BE2C (cell line): ENCODE measurements around the gene RMRP.

Source experiments
- DNase-seq: peaks from one replicate; pipeline ENCODE4 v3.0.0-alpha.2; 2020
- H3K27me3 ChIP-seq: fragments of 250-450 bp; sonication (Bioruptor Pico); 2 replicates; pipeline ENCODE4 v1.5.1; 2020; ENCODE audit warnings: mild to moderate bottlenecking
- H3K36me3 ChIP-seq: fragments of 250-450 bp; sonication (Bioruptor Pico); 2 replicates; pipeline ENCODE4 v1.5.1; 2020; ENCODE audit warnings: mild to moderate bottlenecking
- H3K4me1 ChIP-seq: fragments of 250-450 bp; sonication (Bioruptor Pico); 2 replicates; pipeline ENCODE4 v1.5.1; 2020
- H3K4me3 ChIP-seq: 2 replicates; pipeline ENCODE4 v1.5.1; 2011; ENCODE audit warnings: low read depth, low read length
- H3K9me3 ChIP-seq: fragments of 250-450 bp; sonication (Bioruptor Pico); 2 replicates; pipeline ENCODE4 v1.5.1; 2020
- TF ChIP-seq, protein P1 (sequence below): IDR thresholded peaks from 2 replicates; pipeline ENCODE4 v1.5.1; 2012; ENCODE audit warnings: mild to moderate bottlenecking, low read depth, low read length

The RMRP gene

DNA sequence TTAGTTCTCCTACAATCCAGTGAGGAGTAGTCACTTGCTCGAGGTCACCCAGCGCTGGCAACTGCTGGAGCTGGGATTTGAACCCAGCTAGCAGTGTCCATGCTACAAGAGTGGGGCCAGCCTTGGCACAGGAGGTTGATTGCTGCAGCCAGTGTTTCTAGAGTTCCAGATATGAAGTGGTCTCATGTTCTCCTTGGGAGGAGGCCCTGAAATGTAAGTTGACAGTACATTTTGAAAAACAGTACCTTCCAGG, 1.1 kb upstream of the RMRP start:
- H3K36me3 ChIP-seq, result peaks cover 4% of the 10 kb centered on the region
- TF ChIP-seq, protein P1, sequence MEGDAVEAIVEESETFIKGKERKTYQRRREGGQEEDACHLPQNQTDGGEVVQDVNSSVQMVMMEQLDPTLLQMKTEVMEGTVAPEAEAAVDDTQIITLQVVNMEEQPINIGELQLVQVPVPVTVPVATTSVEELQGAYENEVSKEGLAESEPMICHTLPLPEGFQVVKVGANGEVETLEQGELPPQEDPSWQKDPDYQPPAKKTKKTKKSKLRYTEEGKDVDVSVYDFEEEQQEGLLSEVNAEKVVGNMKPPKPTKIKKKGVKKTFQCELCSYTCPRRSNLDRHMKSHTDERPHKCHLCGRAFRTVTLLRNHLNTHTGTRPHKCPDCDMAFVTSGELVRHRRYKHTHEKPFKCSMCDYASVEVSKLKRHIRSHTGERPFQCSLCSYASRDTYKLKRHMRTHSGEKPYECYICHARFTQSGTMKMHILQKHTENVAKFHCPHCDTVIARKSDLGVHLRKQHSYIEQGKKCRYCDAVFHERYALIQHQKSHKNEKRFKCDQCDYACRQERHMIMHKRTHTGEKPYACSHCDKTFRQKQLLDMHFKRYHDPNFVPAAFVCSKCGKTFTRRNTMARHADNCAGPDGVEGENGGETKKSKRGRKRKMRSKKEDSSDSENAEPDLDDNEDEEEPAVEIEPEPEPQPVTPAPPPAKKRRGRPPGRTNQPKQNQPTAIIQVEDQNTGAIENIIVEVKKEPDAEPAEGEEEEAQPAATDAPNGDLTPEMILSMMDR, result no peak
- H3K27me3 ChIP-seq, result no peaks in the 10 kb centered on the region
- 0 out of 2 replicates have a peak, but pooled peaks cover 3% of the 10 kb centered on the region for H3K4me1 ChIP-seq
- H3K4me3 ChIP-seq, result peak overlapping the region; percentile 72
- DNase-seq, result peak; percentile 33
- no peaks in the 10 kb centered on the region for H3K9me3 ChIP-seq

DNA sequence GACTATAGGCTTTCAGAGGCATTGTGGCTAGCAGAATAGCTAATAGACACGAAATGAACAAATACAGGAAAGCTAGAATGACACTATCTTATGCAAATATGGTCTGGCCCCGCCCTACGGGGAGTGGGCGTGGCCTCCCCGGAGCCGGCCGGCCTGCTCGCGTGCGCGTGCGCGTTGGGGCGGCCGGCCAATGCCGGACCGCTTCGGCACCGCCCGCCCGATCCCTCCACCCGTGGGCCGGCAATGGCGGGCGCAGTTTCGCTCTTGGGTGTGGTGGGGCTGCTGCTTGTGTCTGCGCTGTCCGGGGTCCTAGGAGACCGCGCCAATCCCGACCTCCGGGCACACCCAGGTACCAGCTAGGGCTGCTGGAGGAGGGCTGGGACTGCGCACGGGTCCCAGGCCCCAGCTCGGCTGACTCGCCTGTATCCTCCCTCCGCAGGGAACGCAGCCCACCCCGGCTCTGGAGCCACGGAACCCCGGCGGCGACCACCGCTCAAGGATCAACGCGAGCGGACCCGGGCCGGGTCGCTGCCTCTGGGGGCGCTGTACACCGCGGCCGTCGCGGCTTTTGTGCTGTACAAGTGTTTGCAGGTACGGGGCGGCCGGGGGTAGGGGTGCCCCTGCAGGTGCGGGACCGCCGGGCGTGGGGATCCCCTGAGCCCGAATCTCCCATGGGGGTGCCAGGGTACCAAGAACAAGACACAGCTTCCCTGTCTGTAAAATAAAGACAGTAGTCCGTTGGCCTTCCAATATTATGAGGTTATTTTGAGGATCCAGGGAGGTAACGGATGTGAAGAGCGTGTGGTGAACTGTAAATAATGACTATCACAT, 533 bp upstream of the RMRP start, which contains the start of gene CCDC107:
Gene CCDC107, plus strand, starts transcription at position 156 of the 831 bp plus-strand sequence. Its CDS starts 88 bp downstream, at position 244.
- peak; percentile 92 for DNase-seq
- Histone ChIP-seq H3K4me1 (0 out of 2 replicates have a peak, but pooled peaks cover 3% of the 10 kb centered on the region), H3K4me3 (peak within 1 kb of the TSS; percentile 72), H3K36me3 (peaks cover 4% of the 10 kb centered on the region), H3K27me3 (no peaks in the 10 kb centered on the region), H3K9me3 (no peaks in the 10 kb centered on the region)
- TF ChIP-seq, protein P1, result peak; percentile 49

GRCh38 chr9:35656831-35657545, 831 bp downstream of the RMRP start:
- no peaks in the 10 kb centered on the region for H3K27me3 ChIP-seq
- H3K4me3 ChIP-seq, result peak overlapping the region; percentile 72
- H3K9me3 ChIP-seq, result no peaks in the 10 kb centered on the region
- TF ChIP-seq, protein P1, result no peak
- no peak for DNase-seq
- 0 out of 2 replicates have a peak, but pooled peaks cover 3% of the 10 kb centered on the region for H3K4me1 ChIP-seq
- H3K36me3 ChIP-seq, result peaks cover 4% of the 10 kb centered on the region

- H3K27me3 ChIP-seq, result no peaks in the 10 kb centered on the region
- H3K4me3 ChIP-seq, result no peak overlapping the region
- DNase-seq, result no peak
- peaks cover 4% of the 10 kb centered on the region for H3K36me3 ChIP-seq
- TF ChIP-seq, protein P1, result no peak
- H3K9me3 ChIP-seq, result no peaks in the 10 kb centered on the region
- 0 out of 2 replicates have a peak, but pooled peaks cover 3% of the 10 kb centered on the region for H3K4me1 ChIP-seq
Measured at GRCh38 chr9:35656348-35656747, 1.5 kb downstream of the RMRP start.

DNA sequence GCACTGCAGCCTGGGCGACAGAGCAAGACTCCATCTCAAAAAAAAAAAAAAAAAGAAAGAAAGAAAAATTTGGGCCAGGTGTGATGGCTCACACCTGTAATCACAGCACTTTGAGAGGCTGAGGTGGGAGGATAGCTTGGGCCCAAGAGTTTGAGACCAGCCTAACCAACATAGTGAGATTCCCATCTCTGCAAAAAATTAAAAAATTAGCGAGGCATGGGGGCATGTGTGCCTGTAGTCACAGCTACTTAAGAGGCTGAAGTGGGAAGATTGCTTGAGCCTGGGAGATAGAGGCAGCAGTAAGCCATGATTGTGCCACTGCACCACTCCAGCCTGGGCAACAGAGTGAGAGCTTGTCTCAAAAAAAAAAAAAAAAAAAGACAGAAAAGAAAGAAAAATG, 4.2 kb downstream of the RMRP start:
- Histone ChIP-seq H3K27me3 (no peaks in the 10 kb centered on the region), H3K36me3 (no peaks in the 10 kb centered on the region), H3K9me3 (no peaks in the 10 kb centered on the region), H3K4me1 (no peaks in the 10 kb centered on the region), H3K4me3 (no peak overlapping the region)
- no peak for DNase-seq
- TF ChIP-seq, protein P1, result no peak

GRCh38 chr9:35652829-35653209, 5.0 kb downstream of the RMRP start:
- no peaks in the 10 kb centered on the region for H3K4me1 ChIP-seq
- H3K36me3 ChIP-seq, result no peaks in the 10 kb centered on the region
- no peak for DNase-seq
- H3K27me3 ChIP-seq, result no peaks in the 10 kb centered on the region
- H3K9me3 ChIP-seq, result no peaks in the 10 kb centered on the region
- H3K4me3 ChIP-seq, result no peak overlapping the region
- TF ChIP-seq, protein P1, result no peak
